ENCODE data around the gene AARS1. TPM values are rescaled to one million over a fixed set of nuclear protein-coding genes. Genes with fewer than 3 reads are reported as not detected.
"Not testable (repeated sequence)": the region's sequence is repeated elsewhere in the genome, so short reads cannot be mapped to it uniquely, and the experiment has no call there.

The AARS1 gene
- total RNA-seq, 2 experiments from 2014 or later, result 97.4 to 99.8 TPM

DNA sequence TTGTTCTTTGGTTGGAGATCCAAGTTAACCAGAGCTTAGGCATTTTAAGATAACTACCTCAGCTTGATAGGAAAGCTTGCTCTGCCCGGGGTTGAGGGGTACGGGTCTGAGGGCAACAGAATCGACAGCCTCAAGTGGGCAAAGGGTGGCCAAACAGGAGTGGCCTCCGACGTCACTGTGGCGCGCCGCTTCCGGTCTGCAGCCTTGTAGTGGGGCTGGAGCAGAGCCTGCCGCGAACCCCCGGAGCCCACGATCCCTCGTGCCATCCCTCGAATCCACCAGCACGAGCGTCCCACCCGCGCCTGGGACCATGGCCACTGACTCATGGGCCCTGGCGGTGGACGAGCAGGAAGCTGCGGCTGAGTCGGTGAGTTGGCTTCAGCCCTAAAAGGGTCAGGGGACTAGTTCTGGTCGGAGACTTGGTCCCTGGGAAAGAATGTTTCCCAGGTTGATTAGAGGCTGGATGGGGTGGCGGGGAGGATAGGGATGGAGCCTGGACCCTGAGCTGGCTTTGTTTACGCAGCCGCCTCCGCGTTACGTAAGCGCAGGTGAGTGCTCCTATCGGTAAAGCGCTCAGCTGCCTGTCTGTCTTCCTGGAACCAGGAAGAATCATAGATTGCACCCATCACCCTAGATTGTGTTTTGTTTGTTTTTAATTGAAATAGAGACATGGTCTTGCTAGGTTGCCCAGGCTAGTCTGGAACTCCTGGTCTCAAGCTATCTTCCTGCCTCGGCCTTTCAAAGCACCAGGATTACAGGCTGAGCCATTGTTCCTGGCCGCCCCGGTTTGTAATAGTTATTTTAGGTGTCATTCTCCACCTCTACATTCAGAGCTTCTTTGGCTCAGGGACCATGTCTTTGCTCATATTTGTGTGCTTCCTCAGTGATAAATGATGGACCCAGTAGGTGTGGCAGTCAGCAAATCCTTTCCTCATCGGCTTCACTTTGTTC is 10.0 kb upstream of the AARS1 start, which contains the start of gene DDX19B:
DDX19B (plus strand) TSS at position 199 of the 951 bp plus-strand sequence; CDS start at position 311, 112 bp downstream.
- CTCF ChIA-PET, result interaction anchor here (0.6 to 2.8 kb wide), 9 partner anchors 9 to 114 kb away, joined by 3 to 12 read pairs (median 4); partner anchors contain the start of genes AARS1 and EXOSC6
- DNase-seq, result peak; percentile 72
- Mint-ChIP-seq H3K9me3 (peaks cover 8% of the 10 kb centered on the region), H3K27me3 (no peaks in the 10 kb centered on the region), H3K36me3 (ENCODE audit: low read depth) (peaks cover 33% of the 10 kb centered on the region), H3K4me1 (peaks cover 40% of the 10 kb centered on the region), H3K27ac (peak within 1 kb of the TSS; percentile 95), H3K4me3 (peak within 1 kb of the TSS; percentile 90)
- POLR2A ChIA-PET, result interaction anchor here (0.8 kb wide), 1 partner anchor 48 kb away, joined by 3 read pairs; no protein-coding TSS in a partner anchor

DNA sequence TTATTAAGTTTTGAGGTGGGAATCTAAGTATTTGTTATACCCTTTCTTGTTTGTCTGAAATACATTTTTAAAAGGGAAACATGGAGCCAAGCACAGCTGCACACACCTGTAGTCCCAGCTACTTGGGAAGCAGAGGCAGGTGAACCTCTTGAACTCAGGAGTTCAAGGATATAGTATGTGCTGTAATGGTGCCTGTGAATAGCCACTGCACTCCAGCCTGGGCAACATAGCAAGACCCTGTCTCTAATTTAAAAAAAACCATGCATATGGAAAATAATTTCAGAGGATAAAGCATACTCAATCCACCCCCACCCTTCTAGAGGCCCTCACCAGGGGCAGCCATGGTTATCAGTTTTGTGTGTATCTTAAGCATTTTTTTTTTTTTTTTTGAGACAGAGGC is 6.3 kb upstream of the AARS1 start:
- ChIA-PET CTCF (interaction anchor here (0.8 kb wide), 2 partner anchors 14 to 892 kb away, joined by 3 read pairs; no protein-coding TSS in a partner anchor), POLR2A (no interaction called here)
- no peaks in the 10 kb centered on the region for H3K9me3 Mint-ChIP-seq

DNA sequence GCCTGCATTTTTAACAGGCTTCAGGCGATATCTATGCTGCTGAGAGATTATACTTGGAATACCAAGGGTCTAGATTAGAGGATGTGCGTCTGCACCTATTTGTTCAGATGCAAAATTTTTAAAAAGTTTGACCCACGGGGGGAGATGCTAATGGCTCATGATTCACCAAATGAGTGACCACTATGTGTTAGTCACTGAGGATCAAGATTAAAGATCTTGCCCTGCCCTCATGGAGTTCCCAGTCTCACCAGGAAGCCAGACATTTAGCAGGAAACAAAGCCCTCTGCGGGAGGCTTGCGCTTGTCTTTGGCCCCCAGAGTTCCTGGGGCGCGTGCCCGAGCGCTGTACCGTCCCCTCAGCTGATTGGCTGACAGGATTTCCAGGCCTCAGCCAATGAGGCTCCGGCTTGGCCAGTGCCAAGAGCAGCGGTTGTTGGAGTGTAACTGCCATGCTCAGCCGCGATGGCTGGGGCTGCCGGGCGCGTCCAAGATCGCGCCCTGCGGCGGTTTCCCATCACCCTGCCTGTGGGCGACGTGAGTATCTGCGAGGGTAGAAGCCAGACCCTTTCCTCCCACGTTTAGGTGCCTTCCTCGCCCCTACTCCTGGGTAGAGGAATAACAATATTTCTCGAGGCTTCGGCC is 5.2 kb upstream of the AARS1 start:
- Mint-ChIP-seq H3K27me3 (no peaks in the 10 kb centered on the region), H3K27ac (no peak overlapping the region)

More for the DNA sequence above, 6.3 kb upstream of the AARS1 start:
- Mint-ChIP-seq H3K36me3 (ENCODE audit: low read depth) (peaks cover 11% of the 10 kb centered on the region), H3K27ac (no peak overlapping the region), H3K4me1 (peaks cover 24% of the 10 kb centered on the region), H3K27me3 (no peaks in the 10 kb centered on the region), H3K4me3 (no peak overlapping the region)
- DNase-seq, result no peak

DNA sequence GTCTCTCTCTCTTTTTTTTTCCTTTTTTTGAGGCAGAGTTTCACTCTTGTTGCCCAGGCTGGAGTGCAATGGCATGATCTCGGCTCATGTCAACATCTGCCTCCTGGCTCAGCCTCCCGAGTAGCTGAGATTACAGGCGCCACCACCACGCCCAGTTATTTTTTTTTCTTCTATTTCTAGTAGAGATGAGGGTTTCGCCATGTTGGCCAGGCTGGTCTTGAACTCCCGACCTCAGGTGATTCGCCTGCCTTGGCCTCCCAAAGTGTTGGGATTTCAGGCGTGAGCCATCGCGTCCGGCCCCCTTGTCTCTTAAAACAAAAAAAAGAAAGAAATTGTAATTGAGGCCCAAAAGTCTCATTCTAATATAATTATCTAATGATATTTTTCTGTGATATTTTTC is 2.8 kb upstream of the AARS1 start:
- H3K36me3 Mint-ChIP-seq (ENCODE audit: low read depth); H3K9me3 Mint-ChIP-seq; H3K27ac Mint-ChIP-seq; H3K4me3 Mint-ChIP-seq; DNase-seq; H3K27me3 Mint-ChIP-seq; POLR2A ChIA-PET: not testable (repeated sequence)
- peaks cover 22% of the 10 kb centered on the region for H3K4me1 Mint-ChIP-seq
- CTCF ChIA-PET, result interaction anchor here (0.5 to 1.4 kb wide), 4 partner anchors 14 to 231 kb away, joined by 3 to 4 read pairs (median 3); partner anchors contain the start of gene COG4

More for the DNA sequence above, 5.2 kb upstream of the AARS1 start:
- Mint-ChIP-seq H3K36me3 (ENCODE audit: low read depth) (peaks cover under 1% of the 10 kb centered on the region), H3K4me3 (no peak overlapping the region), H3K9me3 (no peaks in the 10 kb centered on the region), H3K4me1 (peaks cover 18% of the 10 kb centered on the region)
- POLR2A ChIA-PET, result no interaction called here
- DNase-seq, result no peak
- CTCF ChIA-PET, result no interaction called here

DNA sequence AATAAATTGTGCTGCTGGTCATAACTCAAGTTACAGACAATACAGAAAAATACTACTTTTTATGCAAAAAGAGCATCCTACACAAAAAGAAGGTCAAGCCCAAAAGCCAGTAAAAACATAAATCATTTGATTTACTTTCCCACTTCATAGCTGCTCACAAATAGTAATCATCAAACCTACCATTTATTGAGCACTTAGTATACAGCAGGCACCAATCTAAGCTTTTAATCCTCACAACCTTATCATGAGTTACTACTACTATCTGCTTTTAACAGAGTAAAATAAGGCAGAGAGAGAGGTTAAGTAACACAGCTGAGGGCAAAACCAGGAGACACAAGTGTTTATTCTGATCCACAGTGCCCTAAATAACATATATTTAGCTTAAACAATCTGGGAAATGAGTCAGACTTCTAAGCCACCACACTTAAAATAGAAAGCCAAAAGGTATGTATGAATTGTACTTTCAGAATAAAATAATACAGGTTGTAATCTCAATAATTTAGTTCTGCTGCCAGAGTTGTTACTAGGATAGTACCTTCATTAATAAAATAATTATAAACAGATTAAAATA is 1.7 kb upstream of the AARS1 start:
- CTCF ChIA-PET, result interaction anchor here (0.6 to 1.5 kb wide), 3 partner anchors 10 to 35 kb away, joined by 3 to 5 read pairs (median 3); no protein-coding TSS in a partner anchor
- Mint-ChIP-seq H3K36me3 (ENCODE audit: low read depth) (peaks cover 7% of the 10 kb centered on the region), H3K9me3 (no peaks in the 10 kb centered on the region), H3K4me3 (no peak overlapping the region), H3K4me1 (peaks cover 22% of the 10 kb centered on the region), H3K27me3 (no peaks in the 10 kb centered on the region), H3K27ac (peak overlapping the region; percentile 57)
- POLR2A ChIA-PET, result no interaction called here
- DNase-seq, result no peak

DNA sequence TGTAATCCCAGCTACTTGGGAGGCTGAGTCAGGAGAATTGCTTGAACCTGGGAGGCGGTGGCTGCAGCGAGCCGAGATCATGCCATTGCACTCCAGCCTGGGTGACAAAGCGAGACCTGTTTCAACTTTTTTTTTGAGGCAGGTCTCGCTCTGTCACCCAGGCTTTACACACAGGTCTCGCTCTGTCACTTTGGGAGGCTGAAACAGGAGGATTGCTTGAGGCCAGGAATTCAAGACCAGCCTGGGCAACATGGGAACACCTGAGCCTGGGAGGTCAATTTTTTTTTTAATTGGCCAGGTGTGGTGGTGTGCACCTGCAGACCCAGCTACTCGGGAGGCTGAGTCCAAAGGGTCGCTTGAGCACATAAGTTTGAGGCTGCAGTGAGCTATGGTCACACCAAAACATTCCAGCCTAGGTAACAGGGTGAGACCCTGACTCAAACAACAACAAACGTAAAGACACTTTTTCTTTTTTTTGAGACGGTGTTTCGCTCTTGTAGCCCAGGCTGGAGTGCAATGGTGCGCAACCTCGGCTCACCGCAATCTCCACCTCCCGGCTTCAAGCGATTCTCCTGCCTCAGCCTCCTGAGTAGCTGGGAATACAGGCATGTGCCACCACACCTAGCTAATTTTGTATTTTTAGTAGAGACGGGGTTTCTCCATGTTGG is 1.9 kb downstream of the AARS1 start:
- POLR2A ChIA-PET, H3K27me3 Mint-ChIP-seq, H3K9me3 Mint-ChIP-seq, DNase-seq: not testable (repeated sequence)
- Mint-ChIP-seq H3K4me1 (peaks cover 53% of the 10 kb centered on the region), H3K4me3 (peak overlapping the region; percentile 100), H3K27ac (peak overlapping the region; percentile 100), H3K36me3 (ENCODE audit: low read depth) (peaks cover 33% of the 10 kb centered on the region)
- CTCF ChIA-PET, result interaction anchor here (0.9 to 2.9 kb wide), 6 partner anchors 12 to 77 kb away, joined by 3 to 12 read pairs (median 3); partner anchors contain the start of genes DDX19A and DDX19B

DNA sequence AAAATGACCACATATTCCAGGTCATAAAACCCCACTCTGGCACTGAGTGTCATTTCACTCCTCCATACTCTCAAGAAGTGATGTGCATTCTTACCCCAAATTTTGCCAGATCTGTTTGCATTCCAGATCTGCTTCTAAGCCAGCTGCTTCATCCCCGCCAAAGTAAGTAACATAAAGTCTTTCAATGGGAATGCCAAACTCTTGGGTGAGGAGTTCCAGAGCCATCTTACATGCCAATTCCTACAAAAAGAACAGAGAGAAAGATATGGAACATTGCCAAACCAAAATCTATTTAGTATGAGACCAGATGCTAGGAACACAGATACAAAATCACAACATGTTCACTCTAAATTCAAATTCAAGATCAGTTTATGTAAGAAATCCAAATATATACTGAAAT is 12.9 kb downstream of the AARS1 start:
- H3K27me3 Mint-ChIP-seq, result no peaks in the 10 kb centered on the region
- ChIA-PET CTCF (interaction anchor here (1.4 kb wide), 1 partner anchor 24 kb away, joined by 6 read pairs; no protein-coding TSS in a partner anchor), POLR2A (no interaction called here)
- no peak overlapping the region for H3K4me3 Mint-ChIP-seq
- no peak for DNase-seq
- H3K27ac Mint-ChIP-seq, result no peak overlapping the region
- H3K9me3 Mint-ChIP-seq, result no peaks in the 10 kb centered on the region
- H3K4me1 Mint-ChIP-seq, result peaks cover 10% of the 10 kb centered on the region
- H3K36me3 Mint-ChIP-seq (ENCODE audit: low read depth), result peaks cover 61% of the 10 kb centered on the region

DNA sequence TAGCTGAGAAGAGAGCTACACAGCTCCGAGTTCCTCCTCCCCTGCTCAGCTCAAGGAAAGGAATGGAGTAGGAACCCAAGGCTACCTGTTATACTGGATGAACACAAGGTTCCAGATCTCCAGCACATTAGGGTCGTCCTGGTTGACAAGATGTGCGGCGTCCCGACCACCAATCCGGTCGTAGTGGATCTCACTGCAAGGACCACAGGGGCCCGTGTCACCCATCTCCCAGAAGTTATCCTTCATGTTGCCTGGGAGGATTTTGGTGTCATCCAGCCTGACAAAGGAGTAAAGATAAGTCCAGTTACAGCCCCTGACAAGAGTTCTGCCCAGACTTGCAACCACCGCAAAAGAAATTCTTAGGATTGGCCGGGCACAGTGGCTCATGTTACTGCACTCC is 17.6 kb downstream of the AARS1 start:
- H3K9me3 Mint-ChIP-seq, result no peaks in the 10 kb centered on the region
- peaks cover 3% of the 10 kb centered on the region for H3K4me1 Mint-ChIP-seq
- no peak for DNase-seq
- H3K36me3 Mint-ChIP-seq (ENCODE audit: low read depth), result peaks cover 61% of the 10 kb centered on the region
- H3K27me3 Mint-ChIP-seq, result no peaks in the 10 kb centered on the region
- no peak overlapping the region for H3K4me3 Mint-ChIP-seq
- H3K27ac Mint-ChIP-seq, result no peak overlapping the region
- ChIA-PET CTCF (interaction anchor here (1.2 to 4.5 kb wide), 2 partner anchors 12 to 19 kb away, joined by 3 to 29 read pairs; partner anchors contain the start of gene EXOSC6), POLR2A (no interaction called here)

DNA sequence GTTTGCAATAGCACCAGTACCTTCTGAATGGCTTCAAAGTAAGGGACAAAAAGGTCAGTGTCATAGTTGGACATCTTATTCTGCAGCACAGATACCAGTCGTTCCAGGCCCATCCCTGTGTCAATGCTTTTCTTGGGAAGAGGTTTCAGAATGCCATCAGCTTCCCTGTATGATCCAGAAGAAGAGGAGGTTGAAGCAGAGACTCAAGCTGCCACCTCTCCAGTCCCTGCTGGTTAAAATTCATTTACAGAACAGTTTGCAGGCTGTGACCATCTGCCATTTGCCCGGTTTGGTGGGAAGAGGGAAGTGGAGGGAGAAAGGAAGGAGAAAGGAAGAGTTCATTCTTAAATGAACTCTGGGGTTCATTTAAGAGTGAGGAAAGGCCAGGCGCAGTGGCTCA is 19.1 kb downstream of the AARS1 start:
- no peaks in the 10 kb centered on the region for H3K27me3 Mint-ChIP-seq
- CTCF ChIA-PET, result interaction anchor here (4.5 kb wide), 1 partner anchor 17 kb away, joined by 29 read pairs; the partner anchor contains the start of gene EXOSC6
- no peak overlapping the region for H3K27ac Mint-ChIP-seq
- no peak for DNase-seq
- no peak overlapping the region for H3K4me3 Mint-ChIP-seq
- peaks cover 3% of the 10 kb centered on the region for H3K4me1 Mint-ChIP-seq
- H3K36me3 Mint-ChIP-seq (ENCODE audit: low read depth), result peaks cover 58% of the 10 kb centered on the region
- POLR2A ChIA-PET, result no interaction called here
- H3K9me3 Mint-ChIP-seq, result no peaks in the 10 kb centered on the region

DNA sequence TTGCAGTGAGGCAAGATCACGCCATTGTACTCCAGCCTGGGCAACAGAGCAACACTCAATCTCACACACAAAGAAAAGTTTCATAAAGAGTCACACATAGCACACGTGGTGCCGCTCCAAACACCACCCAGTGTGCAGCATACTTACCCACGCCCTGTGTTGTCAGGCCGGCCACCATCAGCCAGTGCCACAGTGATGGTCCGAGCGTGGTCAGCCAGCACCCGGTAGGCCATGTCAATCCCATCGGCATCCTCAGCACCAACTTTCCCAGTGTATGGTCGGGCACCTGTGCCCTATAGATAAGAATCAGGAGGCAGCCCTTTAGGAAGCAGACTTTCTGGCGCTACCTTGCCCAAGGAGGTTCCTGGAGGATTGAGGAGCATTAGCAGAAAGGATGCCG is 19.8 kb downstream of the AARS1 start:
- H3K27ac Mint-ChIP-seq, result peak overlapping the region; percentile 19
- ChIA-PET CTCF (interaction anchor here (0.6 kb wide), 1 partner anchor 14 kb away, joined by 3 read pairs; no protein-coding TSS in a partner anchor), POLR2A (no interaction called here)
- H3K4me3 Mint-ChIP-seq, result no peak overlapping the region
- H3K4me1 Mint-ChIP-seq, result peaks cover 3% of the 10 kb centered on the region
- no peaks in the 10 kb centered on the region for H3K9me3 Mint-ChIP-seq
- no peak for DNase-seq
- H3K36me3 Mint-ChIP-seq (ENCODE audit: low read depth), result peaks cover 61% of the 10 kb centered on the region
- H3K27me3 Mint-ChIP-seq, result no peaks in the 10 kb centered on the region

DNA sequence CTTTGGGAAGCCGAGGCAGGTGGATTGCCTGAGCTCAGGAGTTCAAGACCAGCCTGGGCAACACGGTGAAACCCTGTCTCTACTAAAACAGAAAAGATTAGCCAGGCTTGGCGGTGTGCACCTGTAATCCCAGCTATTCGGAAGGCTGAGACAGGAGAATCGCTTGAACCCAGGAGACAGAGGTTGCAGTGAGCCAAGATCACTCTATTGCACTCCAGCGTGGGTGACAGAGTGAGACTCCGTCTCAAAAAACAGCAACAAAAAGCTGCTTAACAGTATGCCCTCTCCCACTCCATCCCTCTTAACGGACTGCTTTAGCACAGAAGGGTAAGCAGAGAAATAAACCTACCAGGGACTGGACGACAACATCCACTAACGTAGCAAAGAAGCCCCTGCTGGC is 21.4 kb downstream of the AARS1 start:
- POLR2A ChIA-PET, H3K27me3 Mint-ChIP-seq, DNase-seq, H3K27ac Mint-ChIP-seq, H3K4me3 Mint-ChIP-seq, H3K4me1 Mint-ChIP-seq, H3K9me3 Mint-ChIP-seq: not testable (repeated sequence)
- CTCF ChIA-PET, result interaction anchor here (0.6 to 3.0 kb wide), 6 partner anchors 8 to 141 kb away, joined by 3 to 24 read pairs (median 4); partner anchors contain the start of genes AARS1 and EXOSC6
- peaks cover 61% of the 10 kb centered on the region for H3K36me3 Mint-ChIP-seq (ENCODE audit: low read depth)

DNA sequence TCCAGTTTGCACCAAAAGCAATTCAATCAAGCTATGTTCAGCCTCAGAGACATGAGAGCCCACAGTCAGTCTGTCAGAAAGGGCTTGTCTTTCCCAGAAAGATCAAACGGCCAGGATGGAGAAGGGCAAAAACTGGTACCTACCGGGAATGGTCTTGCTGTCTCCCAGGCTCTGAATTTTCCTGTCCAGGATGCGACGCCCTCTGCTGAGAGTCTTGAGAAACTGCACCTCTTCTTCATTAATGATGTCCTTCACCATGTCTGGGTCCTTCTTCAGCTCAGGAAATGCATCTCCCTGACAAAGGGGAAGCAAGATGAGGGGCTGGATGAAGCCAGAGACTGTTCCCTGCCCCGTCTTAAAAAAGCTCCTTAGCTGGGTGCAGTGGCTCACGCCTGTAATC is 21.8 kb downstream of the AARS1 start:
- no peaks in the 10 kb centered on the region for H3K4me1 Mint-ChIP-seq
- H3K27me3 Mint-ChIP-seq, result no peaks in the 10 kb centered on the region
- ChIA-PET POLR2A (interaction anchor here (1.1 kb wide), 1 partner anchor 15 kb away, joined by 3 read pairs; no protein-coding TSS in a partner anchor), CTCF (interaction anchor here (0.6 to 3.0 kb wide), 8 partner anchors 8 to 142 kb away, joined by 3 to 24 read pairs (median 4); partner anchors contain the start of genes AARS1, DDX19B and EXOSC6)
- H3K27ac Mint-ChIP-seq, result no peak overlapping the region
- no peak for DNase-seq
- H3K36me3 Mint-ChIP-seq (ENCODE audit: low read depth), result peaks cover 59% of the 10 kb centered on the region
- no peaks in the 10 kb centered on the region for H3K9me3 Mint-ChIP-seq
- no peak overlapping the region for H3K4me3 Mint-ChIP-seq
